Keratinocyte (primary cell): ENCODE results near the gene SMARCA4. TPM values are rescaled to one million over a fixed set of nuclear protein-coding genes. Genes with fewer than 3 reads are reported as not detected.

Source experiments
- DNase-seq: peaks from one replicate; pipeline ENCODE4 v3.0.0-alpha.2; 2011; ENCODE audit warnings: low read depth, missing footprints, low spot score
- FAIRE-seq: peaks from 2 replicates; lab custom pipeline; 2011; peaks lifted over from hg19 to GRCh38; lab: Jason Lieb, UNC
- H2AFZ ChIP-seq: 2 replicates; pipeline ENCODE4 v1.6.0; 2012; ENCODE audit warnings: low read length, control low read depth, inconsistent platforms; ENCODE audit not compliant: control insufficient read depth
- H3K27ac ChIP-seq: 2 replicates; pipeline ENCODE4 v1.5.1; 2011; ENCODE audit warnings: low read length; ENCODE audit not compliant: control insufficient read depth, insufficient read depth
- H3K27me3 ChIP-seq: 3 replicates; pipeline ENCODE4 v1.6.0; 2011; ENCODE audit warnings: low read length; ENCODE audit not compliant: control insufficient read depth, insufficient read depth; ENCODE audit errors: extremely low read depth
- H3K36me3 ChIP-seq, 2 experiments: 2 replicates in 1 of 2; 3 replicates in 1 of 2; pipeline ENCODE4 v1.5.1; 2011; ENCODE audit warnings: low read length in 2 of 2, mild to moderate bottlenecking in 1 of 2; ENCODE audit not compliant: control insufficient read depth in 2 of 2, insufficient read depth in 2 of 2; ENCODE audit errors: extremely low read depth in 1 of 2
- H3K4me1 ChIP-seq: 3 replicates; pipeline ENCODE4 v1.5.1; 2011; ENCODE audit warnings: low read length; ENCODE audit not compliant: control insufficient read depth, insufficient read depth; ENCODE audit errors: extremely low read depth
- H3K4me2 ChIP-seq: 3 replicates; pipeline ENCODE4 v1.6.0; 2011; ENCODE audit warnings: low read depth, low read length; ENCODE audit not compliant: control insufficient read depth, insufficient read depth; ENCODE audit errors: extremely low read depth
- H3K4me3 ChIP-seq, 3 experiments: fragments of 200-600 bp in 1 of 3; sonication (generic) in 1 of 3; 2 replicates in 2 of 3; 3 replicates in 1 of 3; pipeline ENCODE4 v1.5.1; 2011 to 2016; ENCODE audit warnings: low read length in 3 of 3, mild to moderate bottlenecking in 3 of 3, control low read depth in 2 of 3, inconsistent platforms in 1 of 3, low read depth in 1 of 3, mixed read lengths in 1 of 3, mixed run types in 1 of 3, moderate library complexity in 1 of 3; ENCODE audit not compliant: control insufficient read depth in 2 of 3, insufficient read depth in 2 of 3; ENCODE audit errors: extremely low read depth in 1 of 3
- H3K79me2 ChIP-seq: 2 replicates; pipeline ENCODE4 v1.6.0; 2012; ENCODE audit warnings: low read length; ENCODE audit not compliant: control insufficient read depth, insufficient read depth
- H3K9ac ChIP-seq: 3 replicates; pipeline ENCODE4 v1.6.0; 2011; ENCODE audit warnings: low read length; ENCODE audit not compliant: control insufficient read depth, insufficient read depth; ENCODE audit errors: extremely low read depth
- H3K9me1 ChIP-seq: 3 replicates; pipeline ENCODE4 v1.6.0; 2011; ENCODE audit warnings: low read length; ENCODE audit not compliant: control insufficient read depth, insufficient read depth; ENCODE audit errors: extremely low read depth
- H3K9me3 ChIP-seq: 2 replicates; pipeline ENCODE4 v1.5.1; 2012; ENCODE audit warnings: low read depth, low read length; ENCODE audit not compliant: control insufficient read depth
- H4K20me1 ChIP-seq: 3 replicates; pipeline ENCODE4 v1.6.0; 2011; ENCODE audit warnings: low read length; ENCODE audit not compliant: control insufficient read depth, insufficient read depth; ENCODE audit errors: extremely low read depth
- EZH2 ChIP-seq: IDR thresholded peaks from one replicate; pipeline ENCODE4 v1.6.1; 2012; ENCODE audit warnings: inconsistent platforms, mild to moderate bottlenecking, low read length, moderate library complexity
- dilution Hi-C: fragments of 300-500 bp; cut with MboI; formaldehyde crosslinking; loops from one replicate; pipeline ENCODE4 v1.7.0; 2020; ENCODE audit warnings: low sequenced_read_pairs; ENCODE audit not compliant: extremely low pct_ligation_motif_present
- polyA plus RNA-seq, 5 experiments: library from polyadenylated mRNA; depleted of rRNA in 3 of 5; stranded (reverse) in 3 of 5; stranded (forward) in 1 of 5; unstranded in 1 of 5; fragments of >200 nt; gene quantifications; 1 replicate in 1 of 5; 2 replicates in 3 of 5; 3 replicates in 1 of 5; pipeline versions ENCODE4 v1.2.1 to v1.2.3, GENCODE V29; 2011 to 2012; ENCODE audit warnings: missing spikeins in 2 of 5, low read depth in 1 of 5, low replicate concordance in 1 of 5
- TF ChIP-seq, protein P1 (sequence below), 3 experiments: IDR thresholded peaks in 1 of 3; conservative IDR thresholded peaks in 1 of 3; optimal IDR thresholded peaks in 1 of 3; 2 replicates in 2 of 3; 3 replicates in 1 of 3; pipeline versions ENCODE3 to v1.5.1; 2011; ENCODE audit warnings: low read length in 3 of 3, mild to moderate bottlenecking in 3 of 3, moderate library complexity in 2 of 3, control low read depth in 1 of 3, inconsistent platforms in 1 of 3; ENCODE audit not compliant: insufficient read depth in 2 of 3; ENCODE audit errors: extremely low read depth in 1 of 3

SMARCA4 gene
- polyA plus RNA-seq, 1 donor (not counting 4 experiments of a cell fraction or from before 2014, with no cell fraction given): 33.1 TPM

DNA sequence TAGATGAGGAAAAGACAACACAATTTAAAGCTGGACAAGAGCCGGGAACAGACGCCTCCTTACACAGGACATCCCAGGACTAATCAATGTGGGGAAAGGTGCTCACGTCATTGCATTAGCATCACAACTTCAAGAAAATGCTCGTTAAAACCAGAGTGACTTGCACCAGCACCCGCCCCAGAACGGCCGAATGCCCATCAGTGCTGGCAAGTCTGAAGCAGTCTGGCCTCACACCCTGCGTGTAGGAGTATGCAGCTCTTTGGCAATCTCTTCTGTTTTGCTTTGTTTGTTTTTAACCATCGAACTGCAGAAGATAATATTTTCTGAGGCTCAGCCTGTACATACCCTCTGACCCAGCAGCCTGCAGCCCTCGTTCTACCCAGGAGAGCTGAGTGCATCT lies 83.6 kb downstream of the SMARCA4 start:
- Histone ChIP-seq H3K27me3 (no peaks in the 10 kb centered on the region), H3K4me2 (no peak overlapping the region), H3K9ac (no peak overlapping the region), H2AFZ (no peak overlapping the region), H4K20me1 (no peaks in the 10 kb centered on the region), H3K27ac (no peak overlapping the region), H3K4me1 (peaks cover 11% of the 10 kb centered on the region), H3K9me3 (no peaks in the 10 kb centered on the region), H3K36me3 (peaks cover 15 to 27% of the 10 kb centered on the region in 2 experiments), H3K9me1 (no peaks in the 10 kb centered on the region), H3K79me2 (no peaks in the 10 kb centered on the region), H3K4me3 (no peak overlapping the region)
- FAIRE-seq: no peak
- dilution Hi-C loops: no loop called here
- TF ChIP-seq, protein P1, sequence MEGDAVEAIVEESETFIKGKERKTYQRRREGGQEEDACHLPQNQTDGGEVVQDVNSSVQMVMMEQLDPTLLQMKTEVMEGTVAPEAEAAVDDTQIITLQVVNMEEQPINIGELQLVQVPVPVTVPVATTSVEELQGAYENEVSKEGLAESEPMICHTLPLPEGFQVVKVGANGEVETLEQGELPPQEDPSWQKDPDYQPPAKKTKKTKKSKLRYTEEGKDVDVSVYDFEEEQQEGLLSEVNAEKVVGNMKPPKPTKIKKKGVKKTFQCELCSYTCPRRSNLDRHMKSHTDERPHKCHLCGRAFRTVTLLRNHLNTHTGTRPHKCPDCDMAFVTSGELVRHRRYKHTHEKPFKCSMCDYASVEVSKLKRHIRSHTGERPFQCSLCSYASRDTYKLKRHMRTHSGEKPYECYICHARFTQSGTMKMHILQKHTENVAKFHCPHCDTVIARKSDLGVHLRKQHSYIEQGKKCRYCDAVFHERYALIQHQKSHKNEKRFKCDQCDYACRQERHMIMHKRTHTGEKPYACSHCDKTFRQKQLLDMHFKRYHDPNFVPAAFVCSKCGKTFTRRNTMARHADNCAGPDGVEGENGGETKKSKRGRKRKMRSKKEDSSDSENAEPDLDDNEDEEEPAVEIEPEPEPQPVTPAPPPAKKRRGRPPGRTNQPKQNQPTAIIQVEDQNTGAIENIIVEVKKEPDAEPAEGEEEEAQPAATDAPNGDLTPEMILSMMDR (optimal IDR thresholded peaks at IDR 0.05 in 1 of 3, IDR thresholded peaks at IDR 0.05 in 1 of 3, conservative IDR thresholded peaks at IDR 0.05 in 1 of 3; ENCODE audit: extremely low read depth in 1 of 3, insufficient read depth in 2 of 3, low read length in 3 of 3): no peak
- DNase-seq: no peak

DNA sequence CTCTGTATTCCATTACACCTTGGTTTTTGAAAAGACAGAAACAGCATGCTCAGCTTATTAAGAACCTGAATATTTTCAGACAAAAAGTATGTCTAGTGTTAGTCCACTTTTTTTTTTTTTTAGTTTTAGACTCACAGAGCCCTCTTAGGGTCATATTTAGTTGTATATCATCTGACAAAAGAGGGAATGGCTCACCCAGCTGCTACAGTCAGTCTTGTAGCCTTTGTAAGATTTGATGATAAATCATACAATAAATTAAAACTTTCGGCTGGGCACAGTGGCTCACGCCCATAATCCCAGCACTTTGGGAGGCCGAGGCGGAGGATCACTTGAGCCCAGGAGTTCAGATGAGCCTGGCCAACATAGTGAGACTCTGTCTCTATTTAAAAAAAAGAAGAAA lies 84.7 kb downstream of the SMARCA4 start:
- Histone ChIP-seq H3K27ac (no peak overlapping the region), H3K36me3 (peaks cover 14 to 33% of the 10 kb centered on the region in 2 experiments), H3K4me3 (no peak overlapping the region), H3K9me1 (no peaks in the 10 kb centered on the region), H3K79me2 (no peaks in the 10 kb centered on the region), H3K9me3 (no peaks in the 10 kb centered on the region), H3K9ac (no peak overlapping the region), H3K4me2 (no peak overlapping the region), H2AFZ (no peak overlapping the region), H4K20me1 (no peaks in the 10 kb centered on the region), H3K27me3 (no peaks in the 10 kb centered on the region), H3K4me1 (peaks cover 12% of the 10 kb centered on the region)
- TF ChIP-seq, protein P1 (optimal IDR thresholded peaks at IDR 0.05 in 1 of 3, IDR thresholded peaks at IDR 0.05 in 1 of 3, conservative IDR thresholded peaks at IDR 0.05 in 1 of 3; ENCODE audit: extremely low read depth in 1 of 3, insufficient read depth in 2 of 3, low read length in 3 of 3): no peak
- TF ChIP-seq EZH2: no peak
- dilution Hi-C loops: no loop called here
- FAIRE-seq (no peak), DNase-seq (no peak)
